ENCODE data around the gene ZNG1B.
"Not testable (repeated sequence)": the region's sequence is repeated elsewhere in the genome, so short reads cannot be mapped to it uniquely, and the experiment has no call there.

The ZNG1B gene

GRCh38 chr2:113536573-113536972, 99.1 kb downstream of the ZNG1B start:
- not testable (repeated sequence) for H3K79me2 ChIP-seq (ENCODE audit: insufficient read depth, low read depth); H3K27me3 ChIP-seq (ENCODE audit: insufficient read depth, low read depth); H3K36me3 ChIP-seq (ENCODE audit: insufficient read depth); H3K9ac ChIP-seq; H3K4me2 ChIP-seq; H3K4me1 ChIP-seq (ENCODE audit: low read depth, poor library complexity, severe bottlenecking); H2AFZ ChIP-seq (ENCODE audit: low read depth); H3K27ac ChIP-seq; H3K4me3 ChIP-seq (IDR thresholded peaks at IDR 0.05; ENCODE audit: insufficient read depth, low read depth, low read length); H4K20me1 ChIP-seq (ENCODE audit: insufficient read depth)

GRCh38 chr2:113540834-113541203, 103.3 kb downstream of the ZNG1B start:
- not testable (repeated sequence) for H3K36me3 ChIP-seq (ENCODE audit: insufficient read depth); H3K4me1 ChIP-seq (ENCODE audit: low read depth, poor library complexity, severe bottlenecking); H3K9ac ChIP-seq; H3K27me3 ChIP-seq (ENCODE audit: insufficient read depth, low read depth); H3K4me2 ChIP-seq; H2AFZ ChIP-seq (ENCODE audit: low read depth); H3K27ac ChIP-seq; H4K20me1 ChIP-seq (ENCODE audit: insufficient read depth); H3K79me2 ChIP-seq (ENCODE audit: insufficient read depth, low read depth); H3K4me3 ChIP-seq (IDR thresholded peaks at IDR 0.05; ENCODE audit: insufficient read depth, low read depth, low read length)

- H3K79me2 ChIP-seq (ENCODE audit: insufficient read depth, low read depth); H3K4me2 ChIP-seq; H3K27ac ChIP-seq; H3K36me3 ChIP-seq (ENCODE audit: insufficient read depth); H2AFZ ChIP-seq (ENCODE audit: low read depth); H3K27me3 ChIP-seq (ENCODE audit: insufficient read depth, low read depth); H3K9ac ChIP-seq; H3K4me1 ChIP-seq (ENCODE audit: low read depth, poor library complexity, severe bottlenecking); H3K4me3 ChIP-seq (IDR thresholded peaks at IDR 0.05; ENCODE audit: insufficient read depth, low read depth, low read length); H4K20me1 ChIP-seq (ENCODE audit: insufficient read depth): not testable (repeated sequence)
Observed at GRCh38 chr2:113541204-113541975, 103.9 kb downstream of the ZNG1B start.

DNA sequence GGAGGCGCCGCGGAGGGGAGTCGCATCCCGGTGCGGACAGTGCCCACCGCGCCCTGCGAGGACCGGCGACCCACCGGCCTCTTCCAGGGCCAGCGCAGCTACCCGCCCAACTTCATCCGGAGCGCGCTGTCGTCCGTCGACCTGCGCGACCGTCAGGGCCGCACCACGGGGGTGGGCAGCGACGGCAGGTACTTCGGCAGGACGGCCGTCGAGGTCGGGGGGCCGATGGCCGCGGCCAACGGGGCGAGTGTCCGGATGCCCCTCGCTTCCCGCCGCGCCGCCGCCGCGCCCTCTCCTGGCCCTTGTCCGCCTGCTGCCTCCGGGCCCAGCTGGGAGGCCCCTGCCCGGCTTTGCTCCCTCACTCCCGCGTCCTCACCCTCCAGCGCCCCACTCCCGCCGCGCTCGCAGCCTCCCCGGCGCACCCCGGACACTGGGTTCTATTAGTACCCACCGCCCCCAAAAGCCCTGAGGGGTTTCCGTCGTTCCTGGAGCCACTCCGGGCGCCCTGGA, 104.5 kb downstream of the ZNG1B start:
- not testable (repeated sequence) for H3K27me3 ChIP-seq (ENCODE audit: insufficient read depth, low read depth); H2AFZ ChIP-seq (ENCODE audit: low read depth); H3K4me3 ChIP-seq (IDR thresholded peaks at IDR 0.05; ENCODE audit: insufficient read depth, low read depth, low read length); H3K4me2 ChIP-seq; H3K4me1 ChIP-seq (ENCODE audit: low read depth, poor library complexity, severe bottlenecking); H4K20me1 ChIP-seq (ENCODE audit: insufficient read depth); H3K79me2 ChIP-seq (ENCODE audit: insufficient read depth, low read depth); H3K27ac ChIP-seq; H3K36me3 ChIP-seq (ENCODE audit: insufficient read depth); H3K9ac ChIP-seq

GRCh38 chr2:113542529-113542928, 105.0 kb downstream of the ZNG1B start:
- H3K79me2 ChIP-seq (ENCODE audit: insufficient read depth, low read depth); H3K4me1 ChIP-seq (ENCODE audit: low read depth, poor library complexity, severe bottlenecking); H3K27me3 ChIP-seq (ENCODE audit: insufficient read depth, low read depth); H3K27ac ChIP-seq; H3K4me3 ChIP-seq (IDR thresholded peaks at IDR 0.05; ENCODE audit: insufficient read depth, low read depth, low read length); H3K4me2 ChIP-seq; H3K36me3 ChIP-seq (ENCODE audit: insufficient read depth); H3K9ac ChIP-seq; H4K20me1 ChIP-seq (ENCODE audit: insufficient read depth); H2AFZ ChIP-seq (ENCODE audit: low read depth): not testable (repeated sequence)
